LNCAP (cell line): ENCODE measurements around the gene SLC4A9.

Experiments
- TF ChIP-seq, protein P1 (sequence below): fragments of 450-650 bp; IDR thresholded peaks from 2 replicates; pipeline ENCODE4 v1.5.1; 2017; ENCODE audit warnings: mild to moderate bottlenecking

Gene SLC4A9

DNA sequence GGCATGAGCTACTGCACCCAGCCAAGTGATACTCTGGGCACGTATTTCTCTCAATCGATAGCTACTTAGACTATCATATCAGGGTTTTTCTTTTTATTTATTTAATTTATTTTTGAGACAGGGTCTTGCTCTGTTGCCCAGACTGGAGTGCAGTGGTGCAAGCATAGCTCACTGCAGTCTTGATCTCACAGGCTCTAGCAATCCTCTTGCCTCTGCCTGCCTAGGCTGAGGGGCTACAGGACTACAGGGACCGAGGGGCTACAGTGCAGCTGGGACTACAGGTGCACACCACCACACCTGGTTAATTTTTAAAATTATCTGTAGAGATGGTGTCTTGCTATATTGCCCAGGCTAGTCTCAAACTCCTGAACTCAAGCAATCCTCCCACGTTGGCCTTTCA, 21.4 kb downstream of the SLC4A9 start:
- TF ChIP-seq, protein P1, sequence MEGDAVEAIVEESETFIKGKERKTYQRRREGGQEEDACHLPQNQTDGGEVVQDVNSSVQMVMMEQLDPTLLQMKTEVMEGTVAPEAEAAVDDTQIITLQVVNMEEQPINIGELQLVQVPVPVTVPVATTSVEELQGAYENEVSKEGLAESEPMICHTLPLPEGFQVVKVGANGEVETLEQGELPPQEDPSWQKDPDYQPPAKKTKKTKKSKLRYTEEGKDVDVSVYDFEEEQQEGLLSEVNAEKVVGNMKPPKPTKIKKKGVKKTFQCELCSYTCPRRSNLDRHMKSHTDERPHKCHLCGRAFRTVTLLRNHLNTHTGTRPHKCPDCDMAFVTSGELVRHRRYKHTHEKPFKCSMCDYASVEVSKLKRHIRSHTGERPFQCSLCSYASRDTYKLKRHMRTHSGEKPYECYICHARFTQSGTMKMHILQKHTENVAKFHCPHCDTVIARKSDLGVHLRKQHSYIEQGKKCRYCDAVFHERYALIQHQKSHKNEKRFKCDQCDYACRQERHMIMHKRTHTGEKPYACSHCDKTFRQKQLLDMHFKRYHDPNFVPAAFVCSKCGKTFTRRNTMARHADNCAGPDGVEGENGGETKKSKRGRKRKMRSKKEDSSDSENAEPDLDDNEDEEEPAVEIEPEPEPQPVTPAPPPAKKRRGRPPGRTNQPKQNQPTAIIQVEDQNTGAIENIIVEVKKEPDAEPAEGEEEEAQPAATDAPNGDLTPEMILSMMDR: no peak

DNA sequence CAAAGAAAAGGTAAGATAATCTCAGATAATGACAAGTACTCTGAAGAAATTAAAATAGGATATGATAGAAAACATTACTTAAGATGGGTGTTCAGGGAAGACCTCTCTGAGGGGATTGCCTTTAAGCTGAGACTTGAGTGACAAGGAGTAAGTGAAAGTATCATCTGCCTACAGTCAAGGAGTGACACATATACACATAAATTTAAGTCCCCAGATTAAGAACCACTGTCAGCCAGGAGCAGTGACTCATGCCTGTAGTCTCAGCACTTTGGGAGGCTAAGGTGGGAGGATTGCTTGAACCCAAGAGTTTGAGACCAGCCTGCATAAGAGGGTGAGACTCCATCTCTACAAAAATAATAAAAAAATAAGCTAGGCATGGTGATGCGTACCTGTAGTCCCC, 22.0 kb downstream of the SLC4A9 start:
- TF ChIP-seq, protein P1: no peak

DNA sequence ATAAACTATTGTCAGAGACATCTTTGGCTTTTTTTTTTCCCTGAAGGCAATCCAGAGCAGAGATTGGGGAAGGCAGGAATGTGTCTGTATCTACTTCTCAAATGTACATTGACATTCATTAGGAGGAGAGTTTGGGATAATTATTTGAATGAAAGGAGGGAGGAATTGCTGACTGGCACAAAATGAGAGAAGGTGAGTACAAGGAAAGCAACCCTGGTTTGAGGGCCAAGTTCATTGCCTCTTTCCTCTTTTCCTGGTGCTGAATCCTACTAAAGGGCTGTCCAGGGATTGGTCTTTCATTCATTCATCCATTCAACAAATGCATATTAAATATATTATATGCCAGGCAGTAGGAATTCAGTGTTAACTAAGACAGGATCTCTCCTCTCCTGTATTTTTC, 22.9 kb downstream of the SLC4A9 start:
- TF ChIP-seq, protein P1: no peak

DNA sequence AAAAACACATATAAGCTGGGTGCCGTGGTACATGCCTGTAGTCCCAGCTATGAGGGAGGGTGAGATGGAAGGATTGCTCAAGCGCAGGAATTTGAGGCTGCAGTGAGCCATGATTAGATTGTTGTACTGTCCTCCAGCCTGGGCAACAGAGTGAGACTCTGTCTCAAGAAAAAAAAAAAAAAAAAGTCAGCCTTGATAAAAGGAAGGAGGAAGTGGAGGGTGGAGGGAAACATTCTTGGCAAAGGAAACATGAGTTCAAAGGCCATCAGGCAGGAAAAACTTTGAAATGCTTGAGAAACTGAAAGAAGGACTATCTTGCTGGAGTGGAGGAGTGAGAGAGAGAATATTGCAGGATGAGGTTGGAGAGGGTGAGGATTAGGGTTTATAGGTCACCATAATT, 23.3 kb downstream of the SLC4A9 start:
- TF ChIP-seq, protein P1: no peak

DNA sequence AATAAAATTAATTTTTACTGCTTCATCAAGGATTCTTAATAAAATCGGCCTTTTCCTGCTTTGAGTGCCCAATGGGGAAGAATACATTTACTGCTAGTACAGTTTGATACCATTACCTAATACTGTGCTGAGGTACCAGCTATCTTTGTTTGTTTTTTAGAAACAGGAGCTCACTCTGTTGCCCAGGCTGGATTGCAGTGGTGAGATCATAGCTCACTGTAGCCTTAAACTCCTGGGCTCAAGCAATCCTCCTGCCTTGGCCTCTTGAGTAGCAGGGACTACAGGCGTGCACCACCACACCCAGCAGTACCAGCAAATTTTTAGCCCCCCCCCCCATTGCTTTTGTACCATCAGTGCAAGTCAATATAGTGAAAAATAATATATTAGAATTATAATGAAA, 28.1 kb downstream of the SLC4A9 start:
- TF ChIP-seq, protein P1: no peak

DNA sequence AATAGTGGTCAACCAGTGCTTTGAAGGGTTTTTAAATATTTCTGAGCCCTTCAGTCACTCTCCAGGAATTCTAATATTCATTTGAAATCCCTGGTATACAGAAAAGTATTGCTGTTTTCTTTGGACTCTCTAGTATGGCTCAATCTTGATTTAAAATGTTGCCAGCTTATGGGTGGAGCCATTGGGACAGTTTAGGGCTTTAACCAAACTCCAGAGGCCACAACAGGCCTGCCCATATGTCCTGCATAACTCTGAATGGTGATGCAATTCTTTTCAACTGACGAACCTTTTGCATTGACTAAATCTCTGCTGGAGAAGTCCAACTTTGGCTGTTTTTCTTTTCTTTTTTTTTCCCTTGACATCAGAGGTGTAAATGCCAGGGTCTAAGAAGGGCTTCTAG, 31.3 kb downstream of the SLC4A9 start:
- TF ChIP-seq, protein P1: no peak

DNA sequence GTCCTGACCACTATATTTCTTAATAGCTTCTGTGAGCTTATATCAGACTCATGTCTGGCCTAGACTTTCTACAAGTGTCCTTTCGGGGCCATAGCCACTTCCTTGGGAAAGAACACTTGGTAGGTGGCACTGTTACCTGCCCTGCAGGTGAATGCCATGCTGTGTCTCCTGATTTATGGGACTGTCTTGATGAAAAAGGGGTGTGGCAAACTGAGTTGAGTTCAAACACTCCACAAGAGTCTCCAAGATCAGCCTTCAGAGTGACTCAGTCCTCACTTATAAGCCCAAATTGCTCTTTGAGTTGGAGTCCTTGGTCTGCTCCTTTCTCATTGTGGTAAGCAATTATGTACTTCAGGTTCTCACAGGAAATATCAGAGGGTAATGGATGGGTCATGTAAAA, 31.7 kb downstream of the SLC4A9 start:
- TF ChIP-seq, protein P1: no peak

DNA sequence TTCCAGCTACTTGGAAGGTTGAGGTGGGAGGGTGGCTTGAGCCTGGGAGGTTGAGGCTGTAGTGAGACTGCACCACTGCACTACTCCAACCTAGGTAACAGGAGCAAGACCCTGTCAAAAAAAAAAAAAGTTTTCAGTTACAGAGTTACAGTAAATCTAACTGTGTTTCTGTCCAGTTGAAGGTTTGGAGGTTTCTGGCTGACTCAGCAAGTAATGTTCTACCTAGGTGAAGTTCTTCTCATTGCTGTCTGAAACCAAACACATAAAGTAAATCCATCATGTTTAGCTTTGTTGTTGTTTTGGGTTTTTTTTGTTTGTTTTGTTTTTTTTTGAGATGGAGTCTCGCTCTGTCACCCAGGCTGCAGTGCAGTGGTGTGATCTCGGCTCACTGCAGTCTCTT, 33.7 kb downstream of the SLC4A9 start:
- TF ChIP-seq, protein P1: no peak
